Inflammatory macrophage treated with lipopolysaccharide for 4 hours (primary cell): Measurements from ENCODE around the gene ACTR3.

ENCODE experiments used
- DNase-seq: peaks from one replicate; pipeline ENCODE4 v3.0.0-alpha.2; 2020

ACTR3 gene

GRCh38 chr2:113966832-113967231 is 76.9 kb downstream of the ACTR3 start:
- DNase-seq = peak; percentile 49

GRCh38 chr2:113967272-113967671 is 77.4 kb downstream of the ACTR3 start:
- DNase-seq = no peak

- peak; percentile 25 for DNase-seq
Observed at GRCh38 chr2:113972766-113973165, 82.9 kb downstream of the ACTR3 start.

GRCh38 chr2:113973810-113974209 is 83.9 kb downstream of the ACTR3 start:
- DNase-seq = no peak

GRCh38 chr2:113974727-113975126 is 84.8 kb downstream of the ACTR3 start:
- DNase-seq = no peak

GRCh38 chr2:113976277-113976928 is 86.5 kb downstream of the ACTR3 start:
- DNase-seq = peak; percentile 57

- DNase-seq = no peak
Observed at GRCh38 chr2:113977060-113977659, 87.3 kb downstream of the ACTR3 start.

- no peak for DNase-seq
Observed at GRCh38 chr2:113977660-113978523, 88.0 kb downstream of the ACTR3 start.

- DNase-seq = no peak
Observed at GRCh38 chr2:113978524-113979190, 88.8 kb downstream of the ACTR3 start.

GRCh38 chr2:113979191-113980128 is 89.6 kb downstream of the ACTR3 start:
- peak; percentile 23 for DNase-seq

GRCh38 chr2:113980946-113981345 is 91.1 kb downstream of the ACTR3 start:
- no peak for DNase-seq

GRCh38 chr2:113981404-113982134 is 91.7 kb downstream of the ACTR3 start:
- DNase-seq = no peak

GRCh38 chr2:113985554-113986397 is 95.9 kb downstream of the ACTR3 start:
- DNase-seq = no peak

GRCh38 chr2:113986762-113987290 is 96.9 kb downstream of the ACTR3 start:
- DNase-seq = no peak

GRCh38 chr2:113992090-113992489 is 102.2 kb downstream of the ACTR3 start:
- no peak for DNase-seq

GRCh38 chr2:113996671-113997594 is 107.0 kb downstream of the ACTR3 start:
- DNase-seq = peak; percentile 61

GRCh38 chr2:114001152-114001551 is 111.3 kb downstream of the ACTR3 start:
- no peak for DNase-seq

GRCh38 chr2:114001937-114002336 is 112.0 kb downstream of the ACTR3 start:
- no peak for DNase-seq
